Activated naive CD4-positive, alpha-beta T cell treated with anti-CD3 and anti-CD28 coated beads, Interleukin-2, amount 10 ng/mL, durations not matched to agents 7 days and 5 days (primary cell): ENCODE measurements around the gene ATP8B3.

Experiments
- CTCF ChIA-PET: fragments of 350-600 bp; sonication (Branson Sonifier 250); formaldehyde crosslinking; loops from one replicate; lab custom pipeline; 2021; ENCODE audit warnings: antibody characterized with exemption; lab: Charles Lee
- DNase-seq: peaks from one replicate; pipeline ENCODE4 v3.0.0-alpha.2; 2020
- H3K27ac Mint-ChIP-seq: one replicate; pipeline ENCODE4 v1.8.0; 2021; ENCODE audit warnings: mild to moderate bottlenecking, moderate library complexity, mixed read lengths
- H3K27me3 Mint-ChIP-seq: one replicate; pipeline ENCODE4 v1.8.0; 2021; ENCODE audit warnings: mild to moderate bottlenecking, mixed read lengths
- H3K36me3 Mint-ChIP-seq: one replicate; pipeline ENCODE4 v1.8.0; 2021; ENCODE audit warnings: mixed read lengths
- H3K4me1 Mint-ChIP-seq: one replicate; pipeline ENCODE4 v1.8.0; 2021; ENCODE audit warnings: mixed read lengths
- H3K4me3 Mint-ChIP-seq: one replicate; pipeline ENCODE4 v1.8.0; 2021; ENCODE audit warnings: mild to moderate bottlenecking, moderate library complexity, mixed read lengths
- H3K9me3 Mint-ChIP-seq: one replicate; pipeline ENCODE4 v1.8.0; 2021; ENCODE audit warnings: mixed read lengths

Gene ATP8B3

DNA sequence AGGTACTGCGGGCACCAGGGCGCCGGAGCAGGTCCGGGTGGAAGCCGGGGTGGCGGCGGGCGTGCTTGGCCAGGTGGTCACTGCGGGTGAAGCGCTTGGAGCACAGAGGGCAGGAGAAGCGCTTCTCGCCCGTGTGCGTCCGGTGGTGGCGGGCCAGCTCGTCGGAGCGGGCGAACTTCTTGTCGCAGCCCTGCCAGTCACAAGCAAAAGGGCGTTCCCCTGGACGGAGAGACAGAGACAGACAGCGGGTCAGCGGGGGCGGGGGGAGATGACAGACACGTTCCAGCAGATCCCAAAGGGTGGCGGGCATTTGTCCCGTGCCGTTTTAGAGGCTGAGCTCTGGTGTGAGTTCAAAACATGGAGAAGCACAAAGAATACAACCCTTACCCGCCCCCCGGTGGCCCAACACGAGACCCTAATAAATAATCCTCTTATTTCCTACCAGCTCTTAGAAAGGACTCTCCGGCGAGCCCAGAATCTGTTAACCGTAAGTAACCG, 42.5 kb upstream of the ATP8B3 start:
- H3K27ac Mint-ChIP-seq, result peak overlapping the region; percentile 92
- H3K4me1 Mint-ChIP-seq, result peaks cover 70% of the 10 kb centered on the region
- CTCF ChIA-PET, result interaction anchor here (1.6 kb wide), 1 partner anchor 10 kb away, joined by 3 read pairs; no protein-coding TSS in a partner anchor
- DNase-seq, result no peak
- peaks cover 3% of the 10 kb centered on the region for H3K36me3 Mint-ChIP-seq
- no peaks in the 10 kb centered on the region for H3K9me3 Mint-ChIP-seq
- no peaks in the 10 kb centered on the region for H3K27me3 Mint-ChIP-seq
- peak overlapping the region; percentile 75 for H3K4me3 Mint-ChIP-seq

DNA sequence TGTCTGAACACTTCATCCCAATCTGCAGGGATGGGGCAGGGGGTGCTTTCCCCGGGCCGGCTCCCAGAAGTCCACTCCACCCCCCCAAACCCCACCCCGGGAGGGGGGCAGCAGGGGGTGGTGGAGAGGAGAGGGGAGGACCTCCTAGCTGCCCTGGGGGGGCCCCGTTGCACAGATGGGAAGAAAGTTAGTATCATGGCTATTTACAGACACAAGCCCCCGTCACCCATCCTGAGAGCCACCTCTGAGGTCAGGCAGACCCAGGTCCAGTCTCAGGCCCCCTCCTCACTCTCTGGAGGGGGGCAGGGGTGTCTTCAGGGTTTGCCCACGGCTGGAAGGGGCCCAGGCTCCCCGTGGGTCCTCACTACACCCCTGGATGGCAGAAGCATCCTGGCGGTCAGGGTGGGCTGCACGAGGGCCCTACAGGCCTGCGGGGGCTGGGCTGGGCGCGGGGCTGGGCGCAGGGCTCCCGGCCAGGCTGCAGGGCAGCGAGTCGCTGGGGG, 42.0 kb upstream of the ATP8B3 start:
- CTCF ChIA-PET, result interaction anchor here (1.0 kb wide), 1 partner anchor 234 kb away, joined by 4 read pairs; no protein-coding TSS in a partner anchor
- no peak for DNase-seq
- H3K4me1 Mint-ChIP-seq, result peaks cover 70% of the 10 kb centered on the region
- H3K27me3 Mint-ChIP-seq, result no peaks in the 10 kb centered on the region
- H3K27ac Mint-ChIP-seq, result no peak overlapping the region
- no peak overlapping the region for H3K4me3 Mint-ChIP-seq
- peaks cover 3% of the 10 kb centered on the region for H3K36me3 Mint-ChIP-seq
- no peaks in the 10 kb centered on the region for H3K9me3 Mint-ChIP-seq

DNA sequence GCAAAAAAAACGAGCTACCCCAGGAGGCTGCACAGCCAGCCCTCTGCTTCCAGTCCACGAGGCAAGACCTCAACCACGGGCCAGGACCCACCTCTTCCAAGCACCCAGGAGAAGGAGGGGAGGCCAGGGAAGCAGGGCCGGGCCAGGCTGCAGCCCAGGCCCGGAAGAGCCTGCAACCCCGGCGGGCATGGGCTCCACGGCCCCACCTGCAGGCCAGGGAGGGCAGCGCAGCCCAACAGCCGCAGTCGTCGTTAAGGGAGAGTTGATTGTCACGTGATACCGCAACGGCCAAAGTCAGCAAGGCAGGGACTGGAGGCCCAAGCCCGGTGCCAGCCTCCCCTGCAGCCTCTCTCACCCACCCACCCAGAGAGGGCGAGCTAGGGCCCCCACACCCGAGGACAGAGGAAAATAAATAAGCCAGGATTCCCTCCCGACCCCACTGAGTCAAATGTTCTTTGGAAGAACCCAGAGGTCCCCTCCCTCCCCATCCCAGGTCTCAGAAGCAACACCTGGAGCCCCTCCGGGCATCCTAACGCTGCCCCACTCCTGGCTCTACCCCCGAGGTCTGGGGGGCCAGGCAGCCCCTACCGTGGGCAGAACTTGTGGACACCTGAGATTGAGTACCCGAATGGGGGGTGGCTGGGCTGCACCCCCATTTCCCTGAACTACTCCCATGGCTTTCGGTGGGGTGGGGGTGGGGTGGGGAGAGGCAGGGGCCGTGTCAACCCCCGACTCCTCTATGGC, 41.4 kb upstream of the ATP8B3 start:
- H3K36me3 Mint-ChIP-seq, result peaks cover 3% of the 10 kb centered on the region
- H3K9me3 Mint-ChIP-seq, result no peaks in the 10 kb centered on the region
- CTCF ChIA-PET, result interaction anchor here (0.6 to 1.0 kb wide), 2 partner anchors 29 to 235 kb away, joined by 3 to 4 read pairs; no protein-coding TSS in a partner anchor
- peaks cover 69% of the 10 kb centered on the region for H3K4me1 Mint-ChIP-seq
- peak overlapping the region; percentile 92 for H3K27ac Mint-ChIP-seq
- DNase-seq, result peak; percentile 90
- H3K27me3 Mint-ChIP-seq, result no peaks in the 10 kb centered on the region
- peak overlapping the region; percentile 60 for H3K4me3 Mint-ChIP-seq

DNA sequence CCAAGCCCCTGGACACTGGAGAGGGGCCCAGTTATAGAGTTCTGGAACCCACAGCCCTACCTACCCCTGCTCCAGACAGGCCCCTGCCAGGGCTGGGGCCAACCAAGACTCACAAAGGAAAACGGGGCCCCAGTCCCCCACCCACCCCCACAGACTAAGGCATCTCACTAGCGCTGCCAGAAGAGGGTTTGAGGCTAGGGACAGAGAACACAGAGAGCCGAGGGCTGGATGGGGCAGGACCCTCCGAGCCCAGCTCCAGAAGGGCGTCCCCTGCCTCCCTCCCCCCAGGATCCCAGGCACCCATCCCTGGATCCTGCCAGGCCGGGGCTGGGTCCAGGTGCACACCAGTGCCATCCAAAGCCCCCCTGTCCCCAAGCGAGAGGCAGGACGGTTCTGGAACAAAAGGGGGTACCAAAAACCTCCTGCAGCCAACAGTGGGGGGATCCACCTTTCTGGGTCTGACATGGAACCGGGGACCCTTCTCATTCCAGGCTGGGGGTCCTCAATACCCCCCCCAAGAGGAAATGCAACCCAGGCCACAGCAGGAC, 40.6 kb upstream of the ATP8B3 start:
- peaks cover 3% of the 10 kb centered on the region for H3K36me3 Mint-ChIP-seq
- H3K27ac Mint-ChIP-seq, result peak overlapping the region; percentile 92
- H3K27me3 Mint-ChIP-seq, result no peaks in the 10 kb centered on the region
- no peak overlapping the region for H3K4me3 Mint-ChIP-seq
- no peaks in the 10 kb centered on the region for H3K9me3 Mint-ChIP-seq
- H3K4me1 Mint-ChIP-seq, result peaks cover 63% of the 10 kb centered on the region
- CTCF ChIA-PET, result interaction anchor here (0.6 to 1.5 kb wide), 2 partner anchors 14 to 30 kb away, joined by 3 to 5 read pairs; no protein-coding TSS in a partner anchor
- DNase-seq, result no peak

DNA sequence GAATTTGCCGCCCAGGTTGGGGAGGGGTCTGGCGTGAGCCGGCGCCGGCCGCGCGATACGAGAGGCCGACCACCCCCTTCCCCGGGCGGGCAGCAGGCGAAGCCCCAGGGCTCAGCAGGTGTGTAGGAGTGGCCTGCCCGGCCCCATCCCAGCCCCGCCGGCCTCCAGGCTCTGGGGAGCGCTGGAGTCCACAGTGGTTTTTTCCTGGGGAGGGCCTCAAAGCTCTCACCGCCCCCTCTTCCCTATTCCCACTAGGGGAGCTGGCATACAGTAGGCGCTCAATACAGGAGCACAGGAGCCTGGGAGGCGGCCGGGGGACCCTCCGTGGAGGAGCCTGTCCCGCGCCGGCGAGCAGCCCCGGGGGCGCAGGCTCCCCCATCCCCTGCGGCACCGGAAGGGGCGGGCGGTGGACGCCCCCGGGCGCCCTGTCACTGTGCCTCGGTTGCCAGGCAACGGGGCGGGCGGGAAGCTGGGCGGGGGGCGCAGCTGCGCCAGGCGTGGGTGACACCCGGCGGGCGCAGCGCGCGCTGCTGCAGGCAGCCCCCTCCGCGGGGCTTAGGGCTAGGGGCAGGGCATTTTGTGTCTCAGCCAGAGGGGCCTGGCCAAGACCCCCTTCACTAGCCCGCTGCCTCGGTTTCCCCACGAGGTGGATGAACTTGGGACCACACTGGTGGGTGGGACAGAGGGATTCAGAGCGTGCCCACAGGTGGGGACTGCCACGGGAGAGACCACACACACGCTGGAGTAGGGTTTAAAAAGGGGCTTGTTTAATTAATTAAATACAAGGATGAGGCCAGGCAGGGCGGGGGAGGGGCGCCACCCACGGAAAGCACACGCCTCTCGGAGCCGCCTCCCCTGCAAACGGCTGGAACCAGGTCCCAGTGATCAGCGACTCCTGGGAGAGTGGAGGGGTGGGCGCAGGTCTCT, 39.8 kb upstream of the ATP8B3 start:
- Mint-ChIP-seq H3K27ac (peak overlapping the region; percentile 49), H3K9me3 (no peaks in the 10 kb centered on the region), H3K4me1 (peaks cover 68% of the 10 kb centered on the region), H3K36me3 (peaks cover 6% of the 10 kb centered on the region), H3K27me3 (no peaks in the 10 kb centered on the region), H3K4me3 (no peak overlapping the region)
- CTCF ChIA-PET, result interaction anchor here (0.6 to 1.5 kb wide), 2 partner anchors 13 to 947 kb away, joined by 3 to 5 read pairs; no protein-coding TSS in a partner anchor
- DNase-seq, result peak; percentile 71

DNA sequence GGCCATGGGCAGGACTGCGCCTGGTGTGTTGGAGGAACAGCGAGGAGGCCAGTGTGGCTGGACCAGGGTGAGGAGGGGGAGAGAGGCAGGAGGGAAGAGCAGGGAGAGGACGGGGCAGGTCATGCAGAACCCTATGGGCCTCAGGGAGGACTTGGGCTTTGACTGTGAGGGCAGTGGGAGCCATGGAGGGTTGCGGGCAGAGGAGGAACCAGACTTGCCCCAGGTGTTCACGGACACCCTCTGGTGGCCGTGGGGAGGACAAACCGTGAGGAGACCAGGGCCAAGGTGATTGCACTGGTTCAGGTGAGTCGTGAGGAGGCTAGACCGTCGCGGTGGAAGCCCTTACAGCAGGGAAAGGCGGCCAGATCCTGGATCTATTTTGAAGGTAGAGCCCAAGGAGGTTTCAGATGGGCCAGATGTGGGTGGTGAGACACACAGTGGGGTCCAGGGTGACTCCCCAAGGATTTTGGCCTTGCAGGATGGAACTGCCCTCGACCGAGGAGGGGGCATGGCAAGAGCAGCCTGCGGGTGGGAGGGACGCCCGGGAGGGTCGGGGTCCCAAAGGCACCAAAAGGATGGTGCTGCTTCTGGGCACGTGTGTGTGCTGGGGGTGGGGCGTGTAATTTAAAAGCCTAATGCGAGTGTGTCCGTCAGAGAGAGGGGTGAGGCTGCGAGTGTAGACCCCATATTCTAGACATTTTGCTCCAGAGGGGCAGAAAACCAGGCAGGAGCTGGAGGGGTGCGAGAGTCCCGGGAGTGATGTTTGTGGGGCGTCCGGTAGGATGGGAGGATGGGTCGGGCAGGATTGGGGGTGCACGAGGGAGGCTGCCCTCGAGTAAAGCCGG, 39.0 kb upstream of the ATP8B3 start:
- Mint-ChIP-seq H3K4me1 (peaks cover 73% of the 10 kb centered on the region), H3K27me3 (no peaks in the 10 kb centered on the region), H3K27ac (no peak overlapping the region), H3K4me3 (no peak overlapping the region), H3K9me3 (no peaks in the 10 kb centered on the region), H3K36me3 (peaks cover 6% of the 10 kb centered on the region)
- CTCF ChIA-PET, result interaction anchor here (0.6 to 1.5 kb wide), 2 partner anchors 12 to 946 kb away, joined by 3 to 5 read pairs; no protein-coding TSS in a partner anchor
- DNase-seq, result no peak

DNA sequence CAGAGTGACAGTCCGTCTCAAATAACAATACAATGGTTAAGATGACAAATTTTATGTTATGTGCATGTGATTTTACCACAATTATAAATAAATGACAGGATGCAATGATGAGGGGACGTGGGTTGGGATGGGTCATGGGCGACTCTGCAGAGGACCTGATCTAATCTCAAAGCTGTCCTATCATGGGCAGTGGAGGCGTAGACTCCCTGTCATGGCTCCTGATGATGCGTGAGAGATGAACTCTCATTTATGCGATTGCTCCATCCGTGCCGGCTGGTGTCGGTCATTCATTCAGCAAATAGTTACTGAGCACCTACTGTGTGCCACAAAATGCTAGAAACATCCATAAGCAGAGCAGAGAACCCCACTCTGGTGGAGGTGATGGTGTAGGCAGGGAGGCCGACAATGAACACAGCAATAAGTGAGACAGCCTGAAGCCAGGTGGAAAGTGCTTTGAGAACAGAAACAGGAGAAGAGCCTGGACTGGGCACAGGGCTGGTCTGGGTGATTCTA, 37.9 kb upstream of the ATP8B3 start:
- Mint-ChIP-seq H3K27me3 (no peaks in the 10 kb centered on the region), H3K27ac (no peak overlapping the region), H3K4me3 (no peak overlapping the region), H3K36me3 (peaks cover 9% of the 10 kb centered on the region), H3K4me1 (peaks cover 67% of the 10 kb centered on the region), H3K9me3 (no peaks in the 10 kb centered on the region)
- no peak for DNase-seq
- CTCF ChIA-PET, result interaction anchor here (0.8 to 1.2 kb wide), 3 partner anchors 10 to 37 kb away, joined by 3 to 9 read pairs (median 3); no protein-coding TSS in a partner anchor

DNA sequence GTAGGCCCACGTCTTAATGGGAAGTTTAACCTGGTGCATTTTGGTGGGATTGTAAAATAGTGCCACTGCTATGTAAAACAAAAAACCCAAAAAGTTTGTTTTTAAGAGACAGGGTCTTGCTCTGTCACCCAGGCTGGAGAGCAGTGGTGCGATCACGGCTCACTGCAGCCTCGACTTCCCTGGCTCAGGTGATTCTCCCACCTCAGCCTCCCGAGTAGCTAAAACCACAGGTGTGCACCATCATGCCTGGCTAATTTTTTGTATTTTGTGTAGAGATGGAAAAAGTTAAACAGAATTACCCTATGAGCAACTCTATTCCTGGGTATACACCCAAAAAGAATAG, 37.0 kb upstream of the ATP8B3 start:
- Mint-ChIP-seq H3K4me3 (peak overlapping the region; percentile 64), H3K27ac (peak overlapping the region; percentile 84), H3K27me3 (no peaks in the 10 kb centered on the region), H3K9me3 (no peaks in the 10 kb centered on the region), H3K4me1 (peaks cover 64% of the 10 kb centered on the region), H3K36me3 (peaks cover 9% of the 10 kb centered on the region)
- DNase-seq, result no peak
- CTCF ChIA-PET, result interaction anchor here (0.8 to 1.2 kb wide), 5 partner anchors 11 to 214 kb away, joined by 3 to 9 read pairs (median 3); no protein-coding TSS in a partner anchor

DNA sequence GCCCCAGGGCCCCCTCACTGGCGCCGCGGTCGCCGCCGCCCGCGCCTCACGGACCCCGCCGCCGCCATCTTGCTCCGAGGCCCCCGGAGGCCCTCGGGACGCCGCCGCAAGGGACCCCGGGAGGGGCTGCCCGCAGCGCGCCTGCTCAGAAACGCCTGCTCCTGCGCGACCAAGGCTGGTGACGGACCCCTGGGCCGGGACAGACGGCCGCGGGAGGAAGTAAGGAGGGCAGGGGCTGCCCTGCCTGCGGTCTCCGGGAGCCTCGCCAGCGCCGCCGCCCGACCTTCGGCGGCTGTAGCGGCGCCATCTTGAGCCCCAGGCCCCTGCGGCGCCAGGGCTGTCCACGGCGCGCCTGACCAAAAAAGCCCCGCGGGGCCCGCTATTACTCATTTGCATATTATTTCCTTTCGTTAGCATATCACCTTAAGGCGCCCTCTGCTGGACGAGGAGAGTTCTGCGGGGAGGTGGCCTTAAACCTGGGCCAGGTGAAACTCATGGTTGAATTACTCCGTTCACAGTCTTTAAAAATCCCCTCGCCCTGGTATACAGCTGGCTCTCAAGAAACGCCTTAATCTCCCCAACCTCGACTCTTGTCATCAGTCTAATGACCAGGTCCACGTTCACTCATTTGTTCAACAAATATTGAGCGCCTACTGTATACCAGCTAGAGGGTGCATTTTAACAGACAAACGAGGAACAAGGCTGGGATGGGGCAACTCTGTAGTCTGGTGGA, 36.5 kb upstream of the ATP8B3 start, which contains the start of gene REXO1:
Gene REXO1 (minus strand): TSS at position 85 of the 733 bp plus-strand sequence. CDS start 125 bp downstream, outside the sequence.
- Mint-ChIP-seq H3K9me3 (no peaks in the 10 kb centered on the region), H3K27me3 (no peaks in the 10 kb centered on the region), H3K4me1 (peaks cover 65% of the 10 kb centered on the region), H3K36me3 (peaks cover 9% of the 10 kb centered on the region), H3K4me3 (peak within 1 kb of the TSS; percentile 87), H3K27ac (peak within 1 kb of the TSS; percentile 94)
- CTCF ChIA-PET, result interaction anchor here (0.9 to 1.2 kb wide), 4 partner anchors 11 to 215 kb away, joined by 3 to 9 read pairs (median 4); no protein-coding TSS in a partner anchor
- DNase-seq, result peak; percentile 99

DNA sequence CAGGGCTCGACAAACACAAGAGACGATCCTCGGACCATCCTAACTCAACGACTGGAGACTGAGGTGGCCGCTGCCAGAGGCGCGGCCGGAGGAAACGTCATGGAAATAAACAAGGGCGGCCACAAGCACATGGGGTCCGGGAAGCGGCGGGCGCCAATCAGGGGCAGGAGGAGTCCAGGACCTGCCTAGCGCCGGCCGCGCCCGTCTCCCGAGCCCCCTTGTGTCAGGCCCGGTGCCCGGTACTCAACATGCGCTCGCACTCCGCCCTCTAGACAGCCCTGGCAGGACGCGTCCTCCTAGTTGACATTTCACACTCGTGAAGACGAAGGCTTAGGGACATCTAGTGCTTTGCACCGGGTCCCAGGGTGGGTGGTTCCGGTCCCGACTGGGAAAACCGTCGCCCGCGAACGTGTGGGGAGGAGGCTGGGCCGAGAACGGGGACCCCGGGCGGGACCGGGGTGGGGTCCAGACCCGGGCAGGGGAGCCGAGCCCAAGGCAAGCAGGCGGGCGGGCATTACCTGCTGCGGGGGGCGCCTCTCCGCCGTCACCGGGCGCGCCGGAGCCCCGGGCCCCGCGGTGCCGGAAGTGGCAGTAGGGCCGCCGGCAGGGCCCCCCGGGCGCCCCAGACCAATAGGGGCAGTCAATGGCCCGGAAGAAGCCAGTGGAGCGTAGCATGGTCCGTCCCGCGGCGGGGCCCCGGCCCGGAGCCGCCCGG, 35.8 kb upstream of the ATP8B3 start:
- Mint-ChIP-seq H3K4me3 (peak overlapping the region; percentile 87), H3K4me1 (peaks cover 58% of the 10 kb centered on the region)

DNA sequence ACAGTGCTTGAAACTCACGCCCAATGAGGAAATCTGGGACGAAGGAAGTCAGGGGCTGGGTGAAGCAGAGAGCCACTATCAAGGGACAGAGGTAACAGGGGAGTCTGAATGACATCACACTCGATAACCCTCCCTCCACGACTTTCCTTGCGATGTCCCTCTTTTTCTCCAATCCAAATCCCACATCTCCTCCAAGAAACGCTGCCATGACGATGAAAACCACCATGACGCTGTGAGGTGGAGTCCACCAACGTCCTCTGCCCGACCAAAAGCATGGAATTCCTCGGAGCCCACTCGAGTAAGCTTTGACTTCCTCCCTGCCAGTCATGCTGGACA, 35.2 kb upstream of the ATP8B3 start:
- CTCF ChIA-PET, result interaction anchor here (2.5 kb wide), 2 partner anchors 10 to 22 kb away, joined by 7 to 8 read pairs; no protein-coding TSS in a partner anchor
- no peak for DNase-seq
- H3K36me3 Mint-ChIP-seq, result peaks cover 7% of the 10 kb centered on the region
- peaks cover 52% of the 10 kb centered on the region for H3K4me1 Mint-ChIP-seq
- H3K4me3 Mint-ChIP-seq, result peak overlapping the region; percentile 87
- no peaks in the 10 kb centered on the region for H3K9me3 Mint-ChIP-seq
- H3K27ac Mint-ChIP-seq, result peak overlapping the region; percentile 94
- no peaks in the 10 kb centered on the region for H3K27me3 Mint-ChIP-seq

More for the DNA sequence above, 35.8 kb upstream of the ATP8B3 start:
- H3K27ac Mint-ChIP-seq, result peak overlapping the region; percentile 94
- CTCF ChIA-PET, result interaction anchor here (2.5 kb wide), 2 partner anchors 10 to 22 kb away, joined by 7 to 8 read pairs; no protein-coding TSS in a partner anchor
- no peaks in the 10 kb centered on the region for H3K9me3 Mint-ChIP-seq
- no peaks in the 10 kb centered on the region for H3K27me3 Mint-ChIP-seq
- DNase-seq, result peak; percentile 61
- peaks cover 7% of the 10 kb centered on the region for H3K36me3 Mint-ChIP-seq
